DMS114 treated with DMSO at 0.1 percent for 48 hours (cell line): ENCODE results near the gene ZBTB46.

Experiments
- DNase-seq: peaks from one replicate; lab custom pipeline; 2025; ENCODE audit not compliant: unreplicated experiment; lab: John Stamatoyannopoulos, UW

The ZBTB46 gene

GRCh38 chr20:63748070-63748933, 82.8 kb downstream of the ZBTB46 start:
- no peak for DNase-seq

- no peak for DNase-seq
These were observed 83.4 kb downstream of the ZBTB46 start for GRCh38 chr20:63747622-63748069.

GRCh38 chr20:63746751-63747315, 84.2 kb downstream of the ZBTB46 start:
- DNase-seq, result no peak

- DNase-seq, result no peak
These were observed 84.9 kb downstream of the ZBTB46 start for GRCh38 chr20:63745961-63746731.

GRCh38 chr20:63745424-63745805, 85.6 kb downstream of the ZBTB46 start:
- no peak for DNase-seq

- no peak for DNase-seq
These were observed 86.3 kb downstream of the ZBTB46 start for GRCh38 chr20:63744574-63745423.

- no peak for DNase-seq
These were observed 86.9 kb downstream of the ZBTB46 start for GRCh38 chr20:63744158-63744557.

GRCh38 chr20:63743210-63743970, 87.7 kb downstream of the ZBTB46 start:
- DNase-seq, result no peak

- no peak for DNase-seq
These were observed 88.6 kb downstream of the ZBTB46 start for GRCh38 chr20:63742381-63743024.

- no peak for DNase-seq
These were observed 89.2 kb downstream of the ZBTB46 start for GRCh38 chr20:63741676-63742380.

GRCh38 chr20:63741354-63741675, 89.7 kb downstream of the ZBTB46 start:
- no peak for DNase-seq

- peak; percentile 13 for DNase-seq
These were observed 90.3 kb downstream of the ZBTB46 start for GRCh38 chr20:63740627-63741353.

GRCh38 chr20:63740070-63740626, 90.9 kb downstream of the ZBTB46 start:
- no peak for DNase-seq

GRCh38 chr20:63739130-63740069, 91.7 kb downstream of the ZBTB46 start, which contains the start of gene SLC2A4RG:
Gene SLC2A4RG (plus strand): TSS chr20:63739776. CDS start chr20:63739913, 137 bp downstream.
- no peak for DNase-seq

GRCh38 chr20:63738687-63739129, 92.4 kb downstream of the ZBTB46 start:
- DNase-seq, result no peak

GRCh38 chr20:63737945-63738686, 92.9 kb downstream of the ZBTB46 start:
- no peak for DNase-seq
